PC-9 (cell line): ENCODE results near the gene CHDH. TPM values are rescaled to one million over a fixed set of nuclear protein-coding genes. Genes with fewer than 3 reads are reported as not detected.

Experiments used
- BruUV-seq: library from RNA; stranded (reverse); fragments of 400-500 nt; replicated peaks from 2 replicates; lab custom pipeline; 2021; lab: Mats Ljungman, UMichigan
- CTCF ChIA-PET: fragments of 300-600 bp; sonication (Branson Sonifier 250); formaldehyde crosslinking; loops from one replicate; lab custom pipeline; 2022; ENCODE audit warnings: antibody characterized with exemption; lab: Charles Lee
- POLR2A ChIA-PET: fragments of 300-600 bp; sonication (Branson Sonifier 250); formaldehyde crosslinking; loops from one replicate; lab custom pipeline; 2022; ENCODE audit warnings: antibody characterized with exemption; ENCODE audit not compliant: unreplicated experiment; lab: Charles Lee
- DNase-seq, 2 experiments: peaks; one replicate each; pipeline versions ENCODE4 v3.0.0 to v3.0.0-alpha.2; 2015 to 2022; ENCODE audit warnings: mixed read lengths in 1 of 2
- H2AFZ ChIP-seq: fragments of 200-600 bp; sonication (generic); 2 replicates; pipeline ENCODE4 v1.8.1; 2017; ENCODE audit warnings: antibody characterized with exemption
- H3F3A ChIP-seq: fragments of 200-600 bp; sonication (generic); 2 replicates; pipeline ENCODE4 v1.8.1; 2017; ENCODE audit warnings: antibody characterized with exemption, mild to moderate bottlenecking, low read depth; ENCODE audit not compliant: insufficient read depth
- H3K27ac ChIP-seq: fragments of 200-600 bp; sonication (generic); 2 replicates; pipeline ENCODE4 v1.6.1; 2016; ENCODE audit warnings: mixed run types
- H3K27me3 ChIP-seq: fragments of 200-600 bp; sonication (generic); 2 replicates; pipeline ENCODE4 v1.6.1; 2016; ENCODE audit warnings: low read depth, mixed run types; ENCODE audit not compliant: insufficient read depth
- H3K36me3 ChIP-seq: fragments of 200-600 bp; sonication (generic); 2 replicates; pipeline ENCODE4 v1.6.1; 2016; ENCODE audit warnings: low read depth, mixed run types
- H3K4me1 ChIP-seq: fragments of 200-600 bp; sonication (generic); replicated peaks from 2 replicates; pipeline ENCODE4 v1.6.1; 2016; ENCODE audit warnings: mixed run types; ENCODE audit not compliant: insufficient read depth
- H3K4me2 ChIP-seq: fragments of 200-600 bp; sonication (generic); 2 replicates; pipeline ENCODE4 v1.6.1; 2017; ENCODE audit warnings: mixed run types
- H3K4me3 ChIP-seq: fragments of 200-600 bp; sonication (generic); 2 replicates; pipeline ENCODE4 v1.6.1; 2016; ENCODE audit warnings: mixed run types
- H3K79me2 ChIP-seq: fragments of 200-600 bp; sonication (generic); 2 replicates; pipeline ENCODE4 v1.6.1; 2017; ENCODE audit warnings: low read depth, mixed run types
- H3K9me2 ChIP-seq: fragments of 200-600 bp; sonication (generic); 2 replicates; pipeline ENCODE4 v1.8.1; 2017; ENCODE audit warnings: mild to moderate bottlenecking; ENCODE audit not compliant: insufficient read depth
- H3K9me3 ChIP-seq: fragments of 200-600 bp; sonication (generic); 2 replicates; pipeline ENCODE4 v1.8.1; 2016; ENCODE audit warnings: low read depth; ENCODE audit not compliant: insufficient read depth
- H4K20me1 ChIP-seq: fragments of 200-600 bp; sonication (generic); 2 replicates; pipeline ENCODE4 v1.8.1; 2017; ENCODE audit not compliant: insufficient read depth
- EZH2 ChIP-seq: fragments of 200-600 bp; sonication (generic); IDR thresholded peaks from 2 replicates; pipeline ENCODE4 v1.8.0; 2017; ENCODE audit warnings: antibody characterized with exemption, low read depth
- intact Hi-C: fragments of 100-400 bp; cut with micrococcal nuclease; formaldehyde crosslinking; loops from one replicate; pipeline ENCODE4 v1.10.0; 2022; ENCODE audit not compliant: unreplicated experiment
- total RNA-seq: library from RNA; stranded (reverse); gene quantifications from 2 replicates; pipeline ENCODE4 v1.2.3, GENCODE V29; 2021
- TF ChIP-seq, protein P1 (sequence below): fragments of 200-600 bp; sonication (generic); conservative IDR thresholded peaks from 2 replicates; pipeline ENCODE4 v1.6.1; 2017; ENCODE audit warnings: mixed run types, antibody characterized with exemption, mild to moderate bottlenecking, moderate library complexity

The CHDH gene
- total RNA-seq, 1 experiment from 2014 or later: not detected

DNA sequence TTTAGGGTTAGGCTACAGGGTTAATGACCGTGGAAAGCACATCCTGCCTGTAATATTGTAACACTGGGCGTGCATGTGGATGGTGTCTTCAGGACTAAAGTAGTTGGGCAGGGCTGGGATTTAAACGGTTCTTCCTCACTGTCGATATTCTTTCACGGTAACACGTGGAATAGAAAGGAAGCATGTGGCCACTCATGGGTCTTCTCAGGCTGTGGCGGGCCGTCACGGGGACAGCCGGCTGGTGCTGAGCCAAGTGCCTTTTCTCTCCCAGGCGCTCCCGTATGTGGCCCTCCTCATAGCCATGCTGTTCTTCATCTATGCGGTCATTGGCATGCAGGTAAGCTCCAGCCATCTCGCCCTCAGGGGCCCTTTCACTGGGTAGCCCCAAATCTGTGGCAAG lies 73.7 kb downstream of the CHDH start:
- Histone ChIP-seq H3K27me3 (peaks cover 97% of the 10 kb centered on the region), H4K20me1 (no peaks in the 10 kb centered on the region), H3K4me1 (no peaks in the 10 kb centered on the region), H3K9me2 (no peaks in the 10 kb centered on the region), H3K27ac (no peak overlapping the region), H3K9me3 (no peaks in the 10 kb centered on the region), H3K4me3 (no peak overlapping the region), H3K36me3 (no peaks in the 10 kb centered on the region), H3K4me2 (no peak overlapping the region), H3K79me2 (no peaks in the 10 kb centered on the region), H3F3A (no peaks in the 10 kb centered on the region), H2AFZ (no peak overlapping the region)
- ChIA-PET POLR2A (no interaction called here), CTCF (no interaction called here)
- BruUV-seq: no TSS peak
- no peak for DNase-seq
- intact Hi-C loops: no loop called here
- TF ChIP-seq EZH2: no peak
- TF ChIP-seq, protein P1, sequence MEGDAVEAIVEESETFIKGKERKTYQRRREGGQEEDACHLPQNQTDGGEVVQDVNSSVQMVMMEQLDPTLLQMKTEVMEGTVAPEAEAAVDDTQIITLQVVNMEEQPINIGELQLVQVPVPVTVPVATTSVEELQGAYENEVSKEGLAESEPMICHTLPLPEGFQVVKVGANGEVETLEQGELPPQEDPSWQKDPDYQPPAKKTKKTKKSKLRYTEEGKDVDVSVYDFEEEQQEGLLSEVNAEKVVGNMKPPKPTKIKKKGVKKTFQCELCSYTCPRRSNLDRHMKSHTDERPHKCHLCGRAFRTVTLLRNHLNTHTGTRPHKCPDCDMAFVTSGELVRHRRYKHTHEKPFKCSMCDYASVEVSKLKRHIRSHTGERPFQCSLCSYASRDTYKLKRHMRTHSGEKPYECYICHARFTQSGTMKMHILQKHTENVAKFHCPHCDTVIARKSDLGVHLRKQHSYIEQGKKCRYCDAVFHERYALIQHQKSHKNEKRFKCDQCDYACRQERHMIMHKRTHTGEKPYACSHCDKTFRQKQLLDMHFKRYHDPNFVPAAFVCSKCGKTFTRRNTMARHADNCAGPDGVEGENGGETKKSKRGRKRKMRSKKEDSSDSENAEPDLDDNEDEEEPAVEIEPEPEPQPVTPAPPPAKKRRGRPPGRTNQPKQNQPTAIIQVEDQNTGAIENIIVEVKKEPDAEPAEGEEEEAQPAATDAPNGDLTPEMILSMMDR: no peak

DNA sequence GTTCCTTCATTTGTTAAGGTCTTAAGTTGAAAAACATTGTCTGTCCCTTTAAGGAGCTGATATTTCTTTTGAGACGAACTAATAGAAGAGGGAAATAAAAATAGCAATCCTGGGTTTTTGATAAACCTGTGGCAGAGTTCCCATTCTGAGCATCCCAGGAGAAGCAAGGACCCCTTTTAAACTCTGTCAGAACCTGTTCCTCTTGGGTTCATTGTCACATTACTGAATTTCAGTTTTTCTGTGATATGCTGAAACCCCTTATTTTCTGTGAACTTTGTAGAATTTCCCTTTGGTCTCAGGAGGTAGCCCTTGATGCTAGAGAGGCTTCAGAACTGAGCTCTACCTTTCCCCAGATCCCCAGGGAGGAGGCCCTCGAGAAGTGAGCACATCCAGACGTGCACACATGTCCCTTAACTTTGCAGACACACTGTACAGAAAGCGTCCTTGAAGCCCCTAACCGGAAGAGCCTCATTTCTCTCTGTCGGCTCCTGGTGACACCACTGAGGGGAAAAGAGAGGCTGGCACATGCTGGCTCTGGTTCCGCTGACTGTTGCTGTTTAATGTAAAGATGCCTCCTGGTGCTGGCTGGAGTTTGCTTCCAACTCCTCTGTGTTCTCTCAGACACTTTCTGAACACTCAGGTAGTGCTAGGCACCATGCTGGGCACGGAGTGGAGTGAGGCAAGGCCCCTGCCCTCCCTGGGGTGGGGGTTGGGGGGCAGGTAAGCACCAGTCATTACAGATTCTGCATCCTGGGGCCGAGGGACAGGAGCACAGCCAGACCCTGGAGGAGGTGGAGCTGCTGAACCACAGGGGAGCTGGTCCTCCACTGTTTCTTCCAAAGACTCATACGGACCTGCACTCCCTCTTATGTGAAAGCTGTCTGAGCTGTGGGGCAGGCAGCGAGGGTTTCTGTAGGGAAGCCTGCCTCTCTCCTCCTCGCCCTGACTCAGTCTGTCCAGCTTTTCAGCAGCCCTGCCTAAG lies 77.5 kb downstream of the CHDH start:
- no TSS peak for BruUV-seq
- Histone ChIP-seq H3K4me1 (no peaks in the 10 kb centered on the region), H3K36me3 (no peaks in the 10 kb centered on the region), H3K9me3 (no peaks in the 10 kb centered on the region), H2AFZ (no peak overlapping the region), H3K4me2 (no peak overlapping the region), H3K4me3 (no peak overlapping the region), H3K27ac (no peak overlapping the region), H4K20me1 (no peaks in the 10 kb centered on the region), H3K27me3 (peaks cover 89% of the 10 kb centered on the region), H3K79me2 (no peaks in the 10 kb centered on the region), H3K9me2 (no peaks in the 10 kb centered on the region), H3F3A (no peaks in the 10 kb centered on the region)
- no peak for DNase-seq
- intact Hi-C loops: no loop called here
- no peak for TF ChIP-seq EZH2
- TF ChIP-seq, protein P1: no peak
- POLR2A ChIA-PET: no interaction called here
- CTCF ChIA-PET: no interaction called here

DNA sequence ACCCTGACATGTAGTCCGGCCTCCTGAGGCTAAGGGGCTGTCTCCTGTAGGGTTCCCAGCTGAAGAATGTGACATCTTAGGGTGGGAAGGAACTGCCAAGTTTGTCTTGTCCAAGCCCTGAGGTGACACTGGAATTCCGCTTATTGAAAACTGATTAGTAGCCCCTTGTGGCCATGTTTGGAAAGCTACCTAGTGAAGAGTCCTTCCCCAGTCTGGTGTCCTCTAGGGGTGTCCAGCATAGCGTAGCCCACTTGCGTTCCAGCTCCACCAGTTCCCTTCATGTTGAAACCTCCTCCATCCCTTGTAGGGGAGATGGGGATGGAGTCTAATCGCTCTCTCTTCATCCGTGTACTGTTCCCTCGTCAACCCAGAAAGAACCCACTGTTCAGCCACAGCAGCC lies 79.5 kb downstream of the CHDH start:
- Histone ChIP-seq H3K36me3 (no peaks in the 10 kb centered on the region), H4K20me1 (no peaks in the 10 kb centered on the region), H3K79me2 (no peaks in the 10 kb centered on the region), H3K4me1 (no peaks in the 10 kb centered on the region), H3K9me2 (no peaks in the 10 kb centered on the region), H3K27me3 (peaks cover 88% of the 10 kb centered on the region), H3K27ac (no peak overlapping the region), H3K4me3 (no peak overlapping the region), H3K4me2 (no peak overlapping the region), H2AFZ (no peak overlapping the region), H3K9me3 (no peaks in the 10 kb centered on the region), H3F3A (no peaks in the 10 kb centered on the region)
- intact Hi-C loops: no loop called here
- DNase-seq: no peak
- no peak for TF ChIP-seq EZH2
- TF ChIP-seq, protein P1: no peak
- BruUV-seq: no TSS peak
- ChIA-PET POLR2A (no interaction called here), CTCF (no interaction called here)
